ENCODE measurements around the gene ENPP5. TPM values are rescaled to one million over a fixed set of nuclear protein-coding genes. Genes with fewer than 3 reads are reported as not detected.

The ENPP5 gene, protein sequence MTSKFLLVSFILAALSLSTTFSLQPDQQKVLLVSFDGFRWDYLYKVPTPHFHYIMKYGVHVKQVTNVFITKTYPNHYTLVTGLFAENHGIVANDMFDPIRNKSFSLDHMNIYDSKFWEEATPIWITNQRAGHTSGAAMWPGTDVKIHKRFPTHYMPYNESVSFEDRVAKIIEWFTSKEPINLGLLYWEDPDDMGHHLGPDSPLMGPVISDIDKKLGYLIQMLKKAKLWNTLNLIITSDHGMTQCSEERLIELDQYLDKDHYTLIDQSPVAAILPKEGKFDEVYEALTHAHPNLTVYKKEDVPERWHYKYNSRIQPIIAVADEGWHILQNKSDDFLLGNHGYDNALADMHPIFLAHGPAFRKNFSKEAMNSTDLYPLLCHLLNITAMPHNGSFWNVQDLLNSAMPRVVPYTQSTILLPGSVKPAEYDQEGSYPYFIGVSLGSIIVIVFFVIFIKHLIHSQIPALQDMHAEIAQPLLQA
- total RNA-seq (2014; rRNA removed; shearing (Covaris generic)) = not detected in 2 replicates

DNA sequence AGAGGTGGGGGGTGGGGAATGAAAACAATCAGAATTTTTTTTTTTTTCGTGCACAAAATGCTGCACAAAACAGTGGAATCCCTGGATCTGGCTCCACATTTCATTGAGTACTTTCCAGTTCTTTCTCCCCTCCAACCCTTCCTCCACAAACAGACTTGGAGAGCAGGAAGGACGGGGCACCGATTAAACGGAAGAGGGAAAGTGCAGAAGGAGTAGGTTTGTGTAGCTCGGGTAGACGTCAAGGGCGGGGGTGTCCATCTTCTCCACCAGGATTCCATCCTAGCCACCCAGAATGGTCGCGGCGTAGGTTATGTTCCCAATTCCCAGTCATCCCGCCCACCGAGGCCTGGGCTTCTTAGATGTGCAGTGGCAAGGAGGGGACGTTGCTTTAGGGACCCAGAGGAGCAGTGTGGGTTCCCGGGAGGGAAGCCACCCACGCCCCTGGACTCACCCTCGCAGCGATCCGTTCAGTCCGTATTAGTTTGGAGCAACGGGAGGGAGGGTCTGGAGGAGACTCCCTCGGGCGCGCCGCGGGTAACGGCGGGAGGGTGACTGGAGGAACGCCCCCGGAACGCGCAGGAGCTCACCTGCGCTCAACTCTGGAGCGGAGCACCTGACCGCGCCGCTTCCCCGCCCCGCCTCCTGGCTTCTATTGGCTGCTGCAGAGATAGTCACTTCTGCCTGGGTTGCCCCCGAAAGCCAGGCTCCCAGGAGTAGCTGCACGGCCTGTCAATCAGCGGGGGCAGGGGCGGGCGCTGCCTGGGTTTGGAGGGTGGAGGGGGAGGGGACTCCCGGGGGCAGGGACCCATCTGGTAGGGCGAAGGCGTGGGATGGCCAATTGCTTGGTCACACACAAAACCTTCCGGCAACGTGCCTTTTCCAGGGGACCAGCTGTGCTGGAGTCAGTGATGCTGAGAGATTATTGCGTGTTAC lies at the start of gene ENPP5:
TSS of gene ENPP5 (minus strand) at position 624 of the 933 bp plus-strand sequence. CDS start 2,718 bp downstream, outside the sequence.
- H3K9me3 ChIP-seq (replicated peaks) = no peaks in the 10 kb centered on the region
- no peak within 1 kb of the TSS for H3K27ac ChIP-seq
- no peaks in the 10 kb centered on the region for H3K36me3 ChIP-seq
- H3K27me3 ChIP-seq = no peaks in the 10 kb centered on the region
- no peak for DNase-seq
- no peak within 1 kb of the TSS for H3K4me3 ChIP-seq
- no peaks in the 10 kb centered on the region for H3K4me1 ChIP-seq

DNA sequence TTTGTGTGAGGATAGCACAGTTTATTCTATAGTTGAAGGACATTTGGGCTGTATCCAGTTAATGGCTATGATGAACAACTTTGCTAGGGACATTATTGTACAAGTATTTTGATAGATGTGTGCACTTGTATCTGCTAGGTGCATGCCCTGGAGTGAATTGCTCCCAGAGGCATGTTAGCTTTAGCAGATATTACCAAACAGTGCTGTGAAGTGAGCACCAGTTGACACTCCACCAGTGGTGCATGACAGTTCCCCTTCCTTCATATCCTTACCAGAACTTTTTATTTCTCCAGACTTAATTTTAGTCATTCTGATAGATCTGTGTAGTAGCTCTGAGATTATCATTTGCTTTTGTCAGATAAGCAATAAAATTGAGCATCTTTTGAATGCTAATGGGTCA lies 48.9 kb upstream of the ENPP5 start:
- Histone ChIP-seq H3K36me3 (no peaks in the 10 kb centered on the region), H3K4me1 (no peaks in the 10 kb centered on the region)

DNA sequence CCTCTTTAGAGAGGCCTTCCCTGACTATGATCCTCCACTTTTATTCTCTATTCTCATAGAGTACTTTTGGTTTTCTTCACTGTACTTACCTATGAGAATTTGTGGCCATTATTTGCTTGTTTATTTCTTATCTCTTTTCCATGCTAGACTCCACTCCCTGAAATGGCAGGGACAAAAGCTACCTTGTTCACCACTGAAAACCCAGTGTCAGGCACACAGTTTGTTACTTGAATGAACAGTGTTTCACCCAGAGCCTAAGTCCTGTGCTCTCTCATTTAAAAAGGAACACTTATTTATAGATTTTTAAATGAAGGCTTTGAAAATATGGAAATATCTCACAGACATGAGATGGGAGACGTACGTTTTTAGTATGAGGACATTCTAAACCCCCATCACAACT lies 47.7 kb upstream of the ENPP5 start:
- no peaks in the 10 kb centered on the region for H3K9me3 ChIP-seq (replicated peaks)
- DNase-seq = no peak

More for the DNA sequence above, 48.9 kb upstream of the ENPP5 start:
- Histone ChIP-seq H3K27me3 (no peaks in the 10 kb centered on the region), H3K27ac (no peak overlapping the region), H3K9me3 (replicated peaks) (no peaks in the 10 kb centered on the region), H3K4me3 (no peak overlapping the region)
- DNase-seq = no peak

DNA sequence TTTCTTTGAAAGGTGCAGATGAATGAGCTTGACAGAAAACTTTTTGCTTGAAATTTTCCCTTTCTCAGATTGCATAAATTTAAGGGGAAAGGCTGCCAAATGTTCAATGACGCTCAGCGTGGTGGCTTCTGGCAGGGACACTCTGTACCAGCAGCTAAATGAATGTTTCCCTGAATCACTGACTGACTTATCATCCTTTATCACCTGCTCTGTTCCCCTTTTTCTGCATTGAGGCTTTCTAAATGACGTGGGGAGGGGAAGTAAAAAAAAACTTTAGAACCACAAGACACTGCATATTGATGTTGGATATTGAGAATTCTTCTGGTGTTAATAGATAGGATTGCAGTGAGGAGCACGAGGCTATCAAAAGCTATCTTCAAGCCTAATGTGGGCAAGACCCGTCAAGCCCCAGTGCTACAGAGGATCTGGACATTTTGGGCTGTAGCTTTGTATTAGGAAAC lies 46.9 kb upstream of the ENPP5 start:
- DNase-seq = no peak
- Histone ChIP-seq H3K36me3 (no peaks in the 10 kb centered on the region), H3K27me3 (no peaks in the 10 kb centered on the region), H3K4me1 (no peaks in the 10 kb centered on the region), H3K27ac (no peak overlapping the region), H3K4me3 (no peak overlapping the region), H3K9me3 (replicated peaks) (no peaks in the 10 kb centered on the region)

More for the DNA sequence above, 47.7 kb upstream of the ENPP5 start:
- H3K4me1 ChIP-seq = no peaks in the 10 kb centered on the region
- H3K36me3 ChIP-seq = no peaks in the 10 kb centered on the region
- H3K27me3 ChIP-seq = no peaks in the 10 kb centered on the region
- no peak overlapping the region for H3K27ac ChIP-seq
- H3K4me3 ChIP-seq = no peak overlapping the region

DNA sequence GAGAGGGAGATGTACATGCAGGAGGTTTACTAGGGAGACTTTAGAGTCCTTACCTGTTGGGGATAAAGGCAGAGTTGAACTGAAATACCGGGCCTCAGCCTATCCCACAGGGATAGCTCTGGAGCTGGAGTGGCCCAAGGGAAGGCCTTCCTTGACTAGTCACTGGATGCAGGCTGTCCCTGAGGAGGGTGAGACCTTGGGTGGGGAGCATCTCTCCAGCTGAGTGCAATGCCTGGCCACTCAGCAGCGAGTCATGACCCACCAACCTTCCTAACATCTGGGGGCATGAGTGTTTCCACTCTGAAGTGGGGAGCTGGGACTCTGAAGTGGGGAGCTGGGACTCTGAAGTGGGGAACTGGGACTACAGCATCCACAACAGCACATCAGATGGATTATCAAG lies 46.1 kb upstream of the ENPP5 start:
- Histone ChIP-seq H3K36me3 (no peaks in the 10 kb centered on the region), H3K27ac (no peak overlapping the region), H3K27me3 (no peaks in the 10 kb centered on the region), H3K4me1 (no peaks in the 10 kb centered on the region), H3K4me3 (no peak overlapping the region), H3K9me3 (replicated peaks) (no peaks in the 10 kb centered on the region)
- no peak for DNase-seq

DNA sequence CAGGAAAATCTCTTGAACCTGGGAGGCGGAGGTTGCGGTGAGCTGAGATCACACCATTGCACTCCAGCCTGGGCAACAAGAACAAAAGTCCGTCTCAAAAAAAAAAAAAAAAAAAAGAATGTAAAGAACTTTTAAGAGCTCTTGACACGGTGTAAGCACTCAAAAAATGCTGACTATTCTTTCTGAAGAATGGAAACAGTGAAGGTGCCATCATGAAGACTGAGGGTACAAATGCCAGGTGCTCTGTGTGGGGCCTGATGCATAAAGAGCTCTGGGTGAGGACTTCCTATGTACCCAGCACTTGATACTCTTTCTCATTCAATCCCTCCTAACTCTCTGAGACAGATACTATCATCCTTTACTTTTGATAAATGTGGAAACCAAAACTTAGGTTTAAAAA lies 45.0 kb upstream of the ENPP5 start:
- DNase-seq = no peak
- Histone ChIP-seq H3K27ac (no peak overlapping the region), H3K4me3 (no peak overlapping the region), H3K4me1 (no peaks in the 10 kb centered on the region), H3K27me3 (no peaks in the 10 kb centered on the region), H3K9me3 (replicated peaks) (no peaks in the 10 kb centered on the region), H3K36me3 (no peaks in the 10 kb centered on the region)

DNA sequence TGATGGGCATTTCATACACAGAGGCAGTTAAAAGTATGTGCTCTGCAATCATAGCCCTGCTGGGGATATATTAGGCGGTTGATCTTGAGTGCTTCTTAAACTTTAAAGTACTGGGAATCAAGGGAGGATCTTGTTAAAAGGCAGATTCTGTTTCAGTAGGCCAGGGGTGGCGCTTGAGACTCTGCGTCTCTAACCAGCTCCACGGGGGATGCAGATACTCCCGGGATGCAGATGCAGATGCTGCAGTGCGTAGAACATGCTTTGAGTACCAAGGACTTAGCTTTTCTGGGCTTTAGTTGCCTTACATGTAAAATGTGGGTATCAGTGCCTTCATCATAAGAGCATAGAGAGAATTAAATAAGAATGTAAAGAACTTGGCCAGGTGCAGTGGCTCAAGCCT lies 44.4 kb upstream of the ENPP5 start:
- DNase-seq = no peak
- H3K9me3 ChIP-seq (replicated peaks) = no peaks in the 10 kb centered on the region
- H3K4me3 ChIP-seq = no peak overlapping the region
- no peaks in the 10 kb centered on the region for H3K4me1 ChIP-seq
- no peaks in the 10 kb centered on the region for H3K36me3 ChIP-seq
- H3K27me3 ChIP-seq = no peaks in the 10 kb centered on the region
- no peak overlapping the region for H3K27ac ChIP-seq

DNA sequence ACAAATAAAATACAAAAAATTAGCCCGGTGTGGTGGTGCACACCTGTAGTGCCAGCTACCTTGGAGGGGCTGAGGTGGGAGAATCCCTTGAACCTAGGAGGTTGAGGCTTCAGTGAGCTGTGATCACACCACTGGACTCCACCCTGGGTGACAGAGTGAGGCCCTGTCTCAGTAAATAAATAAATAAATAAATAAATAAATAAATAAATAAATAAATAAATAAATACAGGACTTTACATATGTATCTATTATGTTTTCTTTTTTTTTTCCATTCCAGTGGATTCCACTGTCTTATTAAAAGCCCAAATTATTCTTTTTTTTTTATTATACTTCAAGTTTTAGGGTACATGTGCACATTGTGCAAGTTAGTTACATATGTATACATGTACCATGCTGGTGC lies 41.1 kb upstream of the ENPP5 start:
- H3K27me3 ChIP-seq = no peaks in the 10 kb centered on the region
- no peak for DNase-seq
- no peaks in the 10 kb centered on the region for H3K9me3 ChIP-seq (replicated peaks)
- H3K4me3 ChIP-seq = no peak overlapping the region
- no peaks in the 10 kb centered on the region for H3K36me3 ChIP-seq
- no peaks in the 10 kb centered on the region for H3K4me1 ChIP-seq
- H3K27ac ChIP-seq = no peak overlapping the region

DNA sequence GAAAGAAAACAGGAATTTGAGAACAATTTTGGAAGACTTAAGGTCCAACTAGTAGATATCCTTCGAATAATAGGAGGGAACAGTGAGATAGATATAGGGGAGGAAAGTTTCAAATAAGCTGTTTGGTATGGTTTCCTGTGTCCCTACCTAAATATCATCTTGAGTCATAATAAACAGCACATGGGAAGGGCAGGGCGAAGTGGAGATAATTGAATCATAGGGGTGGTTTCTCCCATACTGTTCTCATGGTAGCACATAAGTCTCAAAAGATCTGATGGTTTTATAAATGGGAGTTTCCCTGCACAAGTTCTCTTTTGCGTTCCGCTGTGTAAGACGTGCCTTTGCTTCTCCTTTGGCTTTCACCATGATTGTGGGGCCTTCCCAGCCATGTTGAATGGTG lies 39.5 kb upstream of the ENPP5 start:
- Histone ChIP-seq H3K36me3 (no peaks in the 10 kb centered on the region), H3K4me3 (no peak overlapping the region), H3K27ac (no peak overlapping the region), H3K27me3 (no peaks in the 10 kb centered on the region), H3K4me1 (no peaks in the 10 kb centered on the region), H3K9me3 (replicated peaks) (no peaks in the 10 kb centered on the region)
- DNase-seq = no peak

DNA sequence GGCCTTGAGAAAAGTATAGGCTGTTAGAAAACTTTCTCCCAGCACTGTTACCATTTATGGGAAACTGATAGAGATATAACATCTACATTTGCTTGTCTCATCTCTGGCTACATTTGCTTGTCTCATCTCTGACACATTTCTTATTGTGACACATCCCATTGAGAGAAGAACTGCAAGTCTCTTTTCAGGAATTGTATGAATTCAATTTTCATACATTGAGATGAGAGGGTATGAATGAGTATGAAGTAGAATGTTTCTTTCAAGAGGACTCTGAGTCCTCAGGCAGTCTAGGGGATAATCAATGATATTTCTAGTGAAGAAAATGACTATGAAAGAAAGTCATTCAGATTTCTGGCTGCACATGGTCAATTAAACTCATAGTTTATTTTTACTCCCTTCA lies 37.5 kb upstream of the ENPP5 start:
- no peaks in the 10 kb centered on the region for H3K27me3 ChIP-seq
- H3K36me3 ChIP-seq = no peaks in the 10 kb centered on the region
- H3K27ac ChIP-seq = no peak overlapping the region
- no peak overlapping the region for H3K4me3 ChIP-seq
- no peaks in the 10 kb centered on the region for H3K9me3 ChIP-seq (replicated peaks)
- no peaks in the 10 kb centered on the region for H3K4me1 ChIP-seq
- DNase-seq = no peak

DNA sequence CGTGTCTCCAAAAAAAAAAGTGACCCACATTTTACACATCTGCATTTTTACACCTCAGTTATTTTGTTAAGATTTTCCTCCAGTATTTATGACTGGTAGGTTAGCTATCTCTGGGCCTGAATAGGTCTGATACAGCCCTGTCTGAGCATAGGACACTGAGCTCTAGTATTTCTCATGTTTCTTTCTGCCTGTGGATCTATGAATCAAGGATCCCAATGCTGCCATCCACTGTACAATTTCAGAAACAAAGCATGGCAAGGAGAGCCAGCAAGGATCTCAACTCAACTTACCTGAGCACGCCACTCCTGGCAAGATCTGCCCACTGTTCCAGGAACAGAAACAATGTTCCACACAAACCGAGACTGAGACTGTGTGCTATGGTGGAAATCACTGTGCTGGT lies 36.4 kb upstream of the ENPP5 start:
- H3K27ac ChIP-seq = no peak overlapping the region
- no peaks in the 10 kb centered on the region for H3K9me3 ChIP-seq (replicated peaks)
- no peaks in the 10 kb centered on the region for H3K36me3 ChIP-seq
- no peaks in the 10 kb centered on the region for H3K4me1 ChIP-seq
- no peak overlapping the region for H3K4me3 ChIP-seq
- no peaks in the 10 kb centered on the region for H3K27me3 ChIP-seq
- DNase-seq = no peak

DNA sequence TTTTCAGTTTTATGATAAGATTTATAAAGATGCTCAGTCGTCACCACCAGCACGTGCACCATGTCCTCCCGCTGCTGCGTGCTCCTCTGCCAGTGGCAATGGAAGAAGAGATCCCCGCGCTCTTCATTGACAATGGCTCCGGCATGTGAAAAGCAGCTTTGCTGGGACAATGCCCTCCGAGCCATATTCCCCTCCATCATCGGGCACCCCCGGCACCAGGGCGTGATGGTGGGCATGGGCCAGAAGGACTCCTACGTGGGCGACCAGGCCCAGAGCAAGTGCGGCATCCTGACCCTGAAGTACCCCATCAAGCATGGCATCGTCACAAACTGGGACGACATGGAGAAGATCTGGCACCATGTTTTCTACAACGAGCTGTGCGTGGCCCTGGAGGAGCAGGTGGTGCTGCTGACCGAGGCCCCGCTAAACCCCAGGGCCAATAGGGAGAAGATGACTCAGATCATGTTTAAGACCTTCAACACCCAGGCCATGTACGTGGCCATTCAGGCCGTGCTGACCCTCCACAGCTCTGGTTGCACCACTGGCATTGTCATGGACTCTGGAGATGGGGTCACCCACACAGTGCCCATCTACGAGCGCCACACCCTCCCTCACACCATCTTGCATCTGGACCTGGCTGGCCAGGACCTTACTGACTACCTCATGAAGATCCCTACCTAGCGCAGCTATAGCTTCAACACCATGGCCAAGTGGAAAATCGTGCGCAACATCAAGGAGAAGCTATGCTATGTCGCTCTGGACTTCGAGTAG lies 34.3 kb upstream of the ENPP5 start:
- no peak for DNase-seq
- H3K27me3 ChIP-seq = no peaks in the 10 kb centered on the region

DNA sequence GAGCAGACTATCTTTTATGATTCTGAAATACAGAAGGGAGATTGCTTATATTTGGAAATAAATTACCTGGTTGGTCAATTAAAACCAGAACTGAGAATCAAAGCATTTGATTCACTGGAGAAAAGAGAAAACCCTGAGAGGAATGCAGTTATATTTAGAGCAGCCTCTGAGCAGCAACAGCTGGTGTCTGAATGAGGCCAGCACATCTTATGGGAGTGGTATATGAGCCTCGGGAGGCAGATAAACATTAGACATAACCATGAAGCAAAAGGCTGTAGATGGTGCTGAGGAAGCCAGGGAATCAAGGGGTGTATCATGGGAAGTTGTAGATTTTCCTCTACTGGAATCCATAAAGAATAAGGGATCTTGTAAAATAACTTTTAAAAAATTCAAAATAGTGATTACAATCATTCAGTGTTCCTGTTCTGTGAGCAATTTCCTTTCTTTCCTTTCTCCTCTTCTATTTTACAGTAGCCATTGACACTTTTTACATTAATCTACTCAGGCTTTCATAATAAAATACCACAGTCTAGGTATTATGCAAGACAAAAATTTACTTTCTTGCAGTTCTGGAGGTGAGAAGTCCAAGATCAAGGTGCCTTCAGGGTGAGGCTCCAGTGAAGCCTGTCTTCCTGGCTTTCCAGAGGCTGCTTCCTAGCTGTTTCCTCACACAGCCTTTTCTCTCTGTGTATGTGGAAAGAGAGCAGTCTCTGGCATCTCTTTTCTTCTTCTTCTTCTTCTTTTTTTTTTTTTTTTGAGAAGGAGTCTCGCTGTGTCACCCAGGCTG lies 32.8 kb upstream of the ENPP5 start:
- Histone ChIP-seq H3K27ac (no peak overlapping the region), H3K27me3 (no peaks in the 10 kb centered on the region), H3K9me3 (replicated peaks) (no peaks in the 10 kb centered on the region), H3K4me3 (no peak overlapping the region), H3K4me1 (no peaks in the 10 kb centered on the region), H3K36me3 (no peaks in the 10 kb centered on the region)
- peak; percentile 11 to 25 for DNase-seq

More for the DNA sequence above, 34.3 kb upstream of the ENPP5 start:
- Histone ChIP-seq H3K27ac (no peak overlapping the region), H3K36me3 (no peaks in the 10 kb centered on the region), H3K9me3 (replicated peaks) (no peaks in the 10 kb centered on the region), H3K4me3 (no peak overlapping the region), H3K4me1 (no peaks in the 10 kb centered on the region)

DNA sequence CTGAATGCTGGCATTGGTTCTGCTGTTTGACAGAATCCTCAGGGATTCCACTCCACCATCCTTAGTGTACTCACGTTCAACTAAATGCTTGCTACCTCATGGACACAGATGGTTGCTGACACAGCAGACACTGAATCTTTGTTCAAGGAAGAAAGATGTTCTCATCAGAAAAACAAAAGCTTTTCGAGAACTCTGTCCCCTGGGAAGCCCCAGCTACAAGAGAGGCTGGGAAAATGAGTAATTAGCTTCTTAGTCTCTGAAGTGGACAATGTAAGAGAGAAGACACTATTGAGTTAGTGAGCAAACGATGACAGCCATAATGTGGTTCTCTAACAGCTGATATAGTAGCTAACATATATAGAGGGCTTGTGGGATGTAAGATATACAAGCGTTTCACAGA lies 30.9 kb upstream of the ENPP5 start:
- H3K4me1 ChIP-seq = no peaks in the 10 kb centered on the region
- H3K27ac ChIP-seq = no peak overlapping the region
- no peaks in the 10 kb centered on the region for H3K9me3 ChIP-seq (replicated peaks)
- no peak overlapping the region for H3K4me3 ChIP-seq
- H3K36me3 ChIP-seq = no peaks in the 10 kb centered on the region
- H3K27me3 ChIP-seq = no peaks in the 10 kb centered on the region
- DNase-seq = no peak
